HepG2 (cell line): ENCODE data around the gene STUB1. TPM values are rescaled to one million over a fixed set of nuclear protein-coding genes. Genes with fewer than 3 reads are reported as not detected.
A peak's percentile ranks its signal among the peaks of the same experiment; 100 is the strongest.

Experiments used
- AHR ChIP-seq: IDR thresholded peaks from 2 replicates; pipeline ENCODE4 v1.6.1; 2018; ENCODE audit warnings: missing genetic modification reagents, missing compliant biosample characterization
- ATM ChIP-seq: fragments of 450-650 bp; IDR thresholded peaks from 2 replicates; pipeline ENCODE4 v1.7.1; 2017; ENCODE audit warnings: mild to moderate bottlenecking, borderline replicate concordance
- HMGA1 ChIP-seq: sonication (generic); formaldehyde crosslinking; conservative IDR thresholded peaks from 2 replicates; pipeline ENCODE4 v1.4.0; 2020; ENCODE audit warnings: missing genetic modification reagents
- RARG ChIP-seq: sonication (generic); formaldehyde crosslinking; IDR thresholded peaks from 2 replicates; pipeline ENCODE4 v1.4.0; 2020; ENCODE audit warnings: low read depth, mild to moderate bottlenecking, missing genetic modification reagents
- TCF12 ChIP-seq, 2 experiments: fragments of 450-650 bp in 1 of 2; sonication (generic) in 1 of 2; formaldehyde crosslinking in 1 of 2; IDR thresholded peaks; 2 replicates each; pipeline versions ENCODE4 v1.6.1 to v1.8.0; 2017 to 2022; ENCODE audit warnings: antibody characterized with exemption in 1 of 2, mild to moderate bottlenecking in 1 of 2, missing genetic modification reagents in 1 of 2, moderate library complexity in 1 of 2
- ZNF33A ChIP-seq: sonication (generic); formaldehyde crosslinking; IDR thresholded peaks from 2 replicates; pipeline ENCODE4 v1.5.1; 2020; ENCODE audit warnings: missing genetic modification reagents, mild to moderate bottlenecking, moderate library complexity, borderline replicate concordance
- ZNF446 ChIP-seq: sonication (generic); formaldehyde crosslinking; IDR thresholded peaks from 2 replicates; pipeline ENCODE4 v1.5.0; 2020; ENCODE audit warnings: mild to moderate bottlenecking, missing genetic modification reagents
- ZNF839 ChIP-seq: sonication (generic); formaldehyde crosslinking; IDR thresholded peaks from 2 replicates; pipeline ENCODE4 v1.4.0; 2020; ENCODE audit warnings: missing genetic modification reagents, mild to moderate bottlenecking, borderline replicate concordance
- polyA plus RNA-seq, 8 experiments: library from polyadenylated mRNA; depleted of rRNA in 3 of 8; stranded (reverse) in 7 of 8; unstranded in 1 of 8; fragments of >200 nt; fragmentation: Illumina TruSeq in 4 of 8; extraction: Trizol in 4 of 8; gene quantifications; 2 replicates each; pipeline versions ENCODE4 v1.2.1 to v1.2.3, GENCODE V29; 2011 to 2016; ENCODE audit warnings: low read depth in 4 of 8, missing spikeins in 1 of 8, mixed read lengths in 1 of 8; ENCODE audit not compliant: insufficient read depth in 1 of 8
- total RNA-seq, 5 experiments: library from RNA; depleted of rRNA; stranded (reverse); fragments of >200 nt; fragmentation: Illumina TruSeq; extraction: Trizol; gene quantifications; 2 replicates each; pipeline ENCODE4 v1.2.3, GENCODE V29; 2016; ENCODE audit warnings: low read depth in 1 of 5
- TF ChIP-seq, protein P1 (sequence below): sonication (generic); formaldehyde crosslinking; IDR thresholded peaks from 2 replicates; pipeline ENCODE4 v1.4.0; 2020; ENCODE audit warnings: missing genetic modification reagents, mild to moderate bottlenecking, borderline replicate concordance
- TF ChIP-seq, protein P2 (sequence below): sonication (generic); formaldehyde crosslinking; IDR thresholded peaks from 2 replicates; pipeline ENCODE4 v1.5.0; 2020; ENCODE audit warnings: mild to moderate bottlenecking, missing genetic modification reagents, borderline replicate concordance
- TF ChIP-seq, protein P3 (sequence below): IDR thresholded peaks from 2 replicates; pipeline ENCODE4 v1.6.1; 2016; ENCODE audit warnings: mild to moderate bottlenecking
- TF ChIP-seq, protein P4 (sequence below): sonication (generic); formaldehyde crosslinking; IDR thresholded peaks from 2 replicates; pipeline ENCODE4 v1.8.0; 2022; ENCODE audit warnings: low read depth, missing genetic modification reagents
- TF ChIP-seq, protein P5 (sequence below): sonication (generic); formaldehyde crosslinking; IDR thresholded peaks from 2 replicates; pipeline ENCODE4 v1.4.0; 2020; ENCODE audit warnings: mild to moderate bottlenecking, missing genetic modification reagents

The STUB1 gene
- total and polyA plus RNA-seq, 2 of the 13 experiments (the other 11 are each of a cell fraction or from before 2014, with no cell fraction given), result 52.9 to 78.2 TPM

DNA sequence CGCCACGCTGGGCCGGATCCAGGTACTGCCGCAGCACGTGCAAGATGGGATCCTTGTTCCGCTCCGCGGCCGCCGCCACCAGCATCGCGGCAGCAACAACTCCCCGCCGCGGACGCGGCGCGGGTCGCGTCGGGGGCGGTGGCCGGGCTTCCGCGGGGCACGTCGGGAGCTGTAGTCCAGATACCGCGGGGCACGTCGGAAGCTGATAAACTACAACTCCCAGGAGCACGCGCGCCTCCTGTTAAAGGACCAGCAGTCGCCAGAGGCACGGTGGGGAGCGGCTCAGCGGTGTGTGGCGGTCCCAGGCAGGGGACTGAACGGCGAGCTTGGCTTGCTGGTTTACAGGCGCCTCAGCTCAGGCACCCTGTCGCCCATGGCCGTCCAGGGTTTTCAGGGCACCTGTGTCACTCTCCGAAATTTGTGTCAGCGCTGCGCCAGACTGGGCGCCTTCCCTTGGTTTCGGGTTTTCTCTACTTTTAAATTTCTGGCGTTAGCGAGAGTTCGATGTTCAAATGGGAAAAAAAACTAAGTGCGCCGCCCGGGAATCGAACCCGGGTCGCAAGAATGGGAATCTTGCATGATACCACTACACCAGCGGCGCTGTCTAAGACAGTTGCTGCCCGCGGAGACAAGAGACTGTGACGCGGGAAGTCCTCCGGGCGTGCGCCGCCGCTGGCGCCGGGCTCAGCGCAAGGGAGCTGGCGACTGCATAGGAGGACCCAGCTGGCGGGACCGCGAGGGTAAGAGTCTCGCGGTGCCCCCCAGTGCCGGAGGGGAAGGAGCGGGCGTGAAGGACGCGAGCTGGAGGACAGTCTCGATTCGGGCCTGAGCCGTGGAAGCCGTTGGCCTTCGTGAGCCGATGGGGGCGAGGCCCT is 43.8 kb upstream of the STUB1 start, which contains the start of gene METTL26 (continued):
- TF ChIP-seq, protein P1, sequence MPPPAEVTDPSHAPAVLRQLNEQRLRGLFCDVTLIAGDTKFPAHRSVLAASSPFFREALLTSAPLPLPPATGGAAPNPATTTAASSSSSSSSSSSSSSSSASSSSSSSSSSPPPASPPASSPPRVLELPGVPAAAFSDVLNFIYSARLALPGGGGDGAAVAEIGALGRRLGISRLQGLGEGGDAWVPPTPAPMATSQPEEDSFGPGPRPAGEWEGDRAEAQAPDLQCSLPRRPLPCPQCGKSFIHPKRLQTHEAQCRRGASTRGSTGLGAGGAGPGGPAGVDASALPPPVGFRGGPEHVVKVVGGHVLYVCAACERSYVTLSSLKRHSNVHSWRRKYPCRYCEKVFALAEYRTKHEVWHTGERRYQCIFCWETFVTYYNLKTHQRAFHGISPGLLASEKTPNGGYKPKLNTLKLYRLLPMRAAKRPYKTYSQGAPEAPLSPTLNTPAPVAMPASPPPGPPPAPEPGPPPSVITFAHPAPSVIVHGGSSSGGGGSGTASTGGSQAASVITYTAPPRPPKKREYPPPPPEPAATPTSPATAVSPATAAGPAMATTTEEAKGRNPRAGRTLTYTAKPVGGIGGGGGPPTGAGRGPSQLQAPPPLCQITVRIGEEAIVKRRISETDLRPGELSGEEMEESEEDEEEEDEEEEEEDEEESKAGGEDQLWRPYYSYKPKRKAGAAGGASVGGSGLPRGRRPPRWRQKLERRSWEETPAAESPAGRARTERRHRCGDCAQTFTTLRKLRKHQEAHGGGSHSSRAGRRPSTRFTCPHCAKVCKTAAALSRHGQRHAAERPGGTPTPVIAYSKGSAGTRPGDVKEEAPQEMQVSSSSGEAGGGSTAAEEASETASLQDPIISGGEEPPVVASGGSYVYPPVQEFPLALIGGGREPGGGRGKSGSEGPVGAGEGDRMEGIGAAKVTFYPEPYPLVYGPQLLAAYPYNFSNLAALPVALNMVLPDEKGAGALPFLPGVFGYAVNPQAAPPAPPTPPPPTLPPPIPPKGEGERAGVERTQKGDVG (CRISPR knock-in tag), result no peak
- TF ChIP-seq RARG (CRISPR knock-in tag) (no peak), HMGA1 (CRISPR knock-in tag) (no peak), ZNF33A (CRISPR knock-in tag) (peak; percentile 81; the same call in 1 of the 2 replicates), ZNF839 (no peak), ZNF446 (CRISPR knock-in tag) (peak; percentile 86; the same call in 1 of the 2 replicates), AHR (no peak; the same call in 1 of the 2 replicates), ATM (no peak), TCF12 (IDR thresholded peaks at IDR 0.05) (no peak), TCF12 (CRISPR knock-in tag; IDR thresholded peaks at IDR 0.05) (0 out of 2 replicates have a peak, but pooled peaks have one; percentile 23)
- TF ChIP-seq, protein P2, sequence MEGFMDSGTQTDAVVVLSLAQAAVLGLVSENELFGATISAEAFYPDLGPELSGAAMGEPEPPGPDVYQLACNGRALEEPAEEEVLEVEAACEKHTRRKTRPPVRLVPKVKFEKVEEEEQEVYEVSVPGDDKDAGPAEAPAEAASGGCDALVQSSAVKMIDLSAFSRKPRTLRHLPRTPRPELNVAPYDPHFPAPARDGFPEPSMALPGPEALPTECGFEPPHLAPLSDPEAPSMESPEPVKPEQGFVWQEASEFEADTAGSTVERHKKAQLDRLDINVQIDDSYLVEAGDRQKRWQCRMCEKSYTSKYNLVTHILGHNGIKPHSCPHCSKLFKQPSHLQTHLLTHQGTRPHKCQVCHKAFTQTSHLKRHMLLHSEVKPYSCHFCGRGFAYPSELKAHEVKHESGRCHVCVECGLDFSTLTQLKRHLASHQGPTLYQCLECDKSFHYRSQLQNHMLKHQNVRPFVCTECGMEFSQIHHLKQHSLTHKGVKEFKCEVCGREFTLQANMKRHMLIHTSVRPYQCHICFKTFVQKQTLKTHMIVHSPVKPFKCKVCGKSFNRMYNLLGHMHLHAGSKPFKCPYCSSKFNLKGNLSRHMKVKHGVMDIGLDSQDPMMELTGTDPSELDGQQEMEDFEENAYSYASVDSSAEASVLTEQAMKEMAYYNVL (CRISPR knock-in tag), result peak; percentile 48; the same call in 1 of the 2 replicates
- TF ChIP-seq, protein P3, sequence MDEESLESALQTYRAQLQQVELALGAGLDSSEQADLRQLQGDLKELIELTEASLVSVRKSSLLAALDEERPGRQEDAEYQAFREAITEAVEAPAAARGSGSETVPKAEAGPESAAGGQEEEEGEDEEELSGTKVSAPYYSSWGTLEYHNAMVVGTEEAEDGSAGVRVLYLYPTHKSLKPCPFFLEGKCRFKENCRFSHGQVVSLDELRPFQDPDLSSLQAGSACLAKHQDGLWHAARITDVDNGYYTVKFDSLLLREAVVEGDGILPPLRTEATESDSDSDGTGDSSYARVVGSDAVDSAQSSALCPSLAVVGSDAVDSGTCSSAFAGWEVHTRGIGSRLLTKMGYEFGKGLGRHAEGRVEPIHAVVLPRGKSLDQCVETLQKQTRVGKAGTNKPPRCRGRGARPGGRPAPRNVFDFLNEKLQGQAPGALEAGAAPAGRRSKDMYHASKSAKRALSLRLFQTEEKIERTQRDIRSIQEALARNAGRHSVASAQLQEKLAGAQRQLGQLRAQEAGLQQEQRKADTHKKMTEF (CRISPR knock-in tag), result peak; percentile 73
- TF ChIP-seq, protein P4, sequence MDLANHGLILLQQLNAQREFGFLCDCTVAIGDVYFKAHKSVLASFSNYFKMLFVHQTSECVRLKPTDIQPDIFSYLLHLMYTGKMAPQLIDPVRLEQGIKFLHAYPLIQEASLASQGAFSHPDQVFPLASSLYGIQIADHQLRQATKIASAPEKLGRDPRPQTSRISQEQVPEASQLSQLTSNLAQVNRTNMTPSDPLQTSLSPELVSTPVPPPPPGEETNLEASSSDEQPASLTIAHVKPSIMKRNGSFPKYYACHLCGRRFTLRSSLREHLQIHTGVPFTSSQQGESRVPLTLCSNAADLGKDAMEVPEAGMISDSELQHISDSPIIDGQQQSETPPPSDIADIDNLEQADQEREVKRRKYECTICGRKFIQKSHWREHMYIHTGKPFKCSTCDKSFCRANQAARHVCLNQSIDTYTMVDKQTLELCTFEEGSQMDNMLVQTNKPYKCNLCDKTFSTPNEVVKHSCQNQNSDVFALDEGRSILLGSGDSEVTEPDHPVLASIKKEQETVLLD (CRISPR knock-in tag), result peak; percentile 84
- TF ChIP-seq, protein P5, sequence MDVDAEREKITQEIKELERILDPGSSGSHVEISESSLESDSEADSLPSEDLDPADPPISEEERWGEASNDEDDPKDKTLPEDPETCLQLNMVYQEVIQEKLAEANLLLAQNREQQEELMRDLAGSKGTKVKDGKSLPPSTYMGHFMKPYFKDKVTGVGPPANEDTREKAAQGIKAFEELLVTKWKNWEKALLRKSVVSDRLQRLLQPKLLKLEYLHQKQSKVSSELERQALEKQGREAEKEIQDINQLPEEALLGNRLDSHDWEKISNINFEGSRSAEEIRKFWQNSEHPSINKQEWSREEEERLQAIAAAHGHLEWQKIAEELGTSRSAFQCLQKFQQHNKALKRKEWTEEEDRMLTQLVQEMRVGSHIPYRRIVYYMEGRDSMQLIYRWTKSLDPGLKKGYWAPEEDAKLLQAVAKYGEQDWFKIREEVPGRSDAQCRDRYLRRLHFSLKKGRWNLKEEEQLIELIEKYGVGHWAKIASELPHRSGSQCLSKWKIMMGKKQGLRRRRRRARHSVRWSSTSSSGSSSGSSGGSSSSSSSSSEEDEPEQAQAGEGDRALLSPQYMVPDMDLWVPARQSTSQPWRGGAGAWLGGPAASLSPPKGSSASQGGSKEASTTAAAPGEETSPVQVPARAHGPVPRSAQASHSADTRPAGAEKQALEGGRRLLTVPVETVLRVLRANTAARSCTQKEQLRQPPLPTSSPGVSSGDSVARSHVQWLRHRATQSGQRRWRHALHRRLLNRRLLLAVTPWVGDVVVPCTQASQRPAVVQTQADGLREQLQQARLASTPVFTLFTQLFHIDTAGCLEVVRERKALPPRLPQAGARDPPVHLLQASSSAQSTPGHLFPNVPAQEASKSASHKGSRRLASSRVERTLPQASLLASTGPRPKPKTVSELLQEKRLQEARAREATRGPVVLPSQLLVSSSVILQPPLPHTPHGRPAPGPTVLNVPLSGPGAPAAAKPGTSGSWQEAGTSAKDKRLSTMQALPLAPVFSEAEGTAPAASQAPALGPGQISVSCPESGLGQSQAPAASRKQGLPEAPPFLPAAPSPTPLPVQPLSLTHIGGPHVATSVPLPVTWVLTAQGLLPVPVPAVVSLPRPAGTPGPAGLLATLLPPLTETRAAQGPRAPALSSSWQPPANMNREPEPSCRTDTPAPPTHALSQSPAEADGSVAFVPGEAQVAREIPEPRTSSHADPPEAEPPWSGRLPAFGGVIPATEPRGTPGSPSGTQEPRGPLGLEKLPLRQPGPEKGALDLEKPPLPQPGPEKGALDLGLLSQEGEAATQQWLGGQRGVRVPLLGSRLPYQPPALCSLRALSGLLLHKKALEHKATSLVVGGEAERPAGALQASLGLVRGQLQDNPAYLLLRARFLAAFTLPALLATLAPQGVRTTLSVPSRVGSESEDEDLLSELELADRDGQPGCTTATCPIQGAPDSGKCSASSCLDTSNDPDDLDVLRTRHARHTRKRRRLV, result peak; percentile 82
